ENCODE results near the gene LCK.

LCK gene

DNA sequence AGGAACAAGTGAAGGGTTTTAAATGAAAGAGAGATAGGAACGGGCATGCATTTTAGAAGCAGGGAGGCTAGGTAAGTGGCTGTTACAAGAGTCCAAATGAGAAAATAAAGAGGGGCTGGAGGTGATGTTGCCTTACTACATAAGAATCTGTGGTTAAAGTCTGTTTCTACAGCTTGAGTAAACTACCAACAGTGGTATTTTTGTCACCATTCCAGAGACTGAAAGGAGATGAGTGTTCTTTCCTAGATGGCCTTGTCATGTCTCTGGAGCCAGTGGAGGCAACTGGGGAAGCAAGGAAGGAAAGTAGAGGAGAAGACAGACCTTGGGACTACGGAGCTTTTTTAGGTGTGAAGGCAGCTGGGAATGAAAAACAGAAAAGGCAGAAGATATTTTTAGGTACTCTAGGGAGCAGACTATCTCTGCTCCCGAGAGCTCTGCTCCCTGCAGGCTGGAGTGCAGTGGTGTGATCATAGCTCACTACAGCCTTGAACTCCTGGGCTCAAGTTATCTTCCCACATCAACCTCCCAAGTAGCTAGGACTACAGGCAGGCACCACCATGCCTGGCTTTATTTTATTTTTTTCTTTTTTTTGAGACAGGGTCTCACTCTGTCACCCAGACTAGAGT, 53.0 kb downstream of the LCK start:
- no peak overlapping the region for H3K4me3 ChIP-seq (ENCODE audit: low read depth, low read length)
- H3K36me3 ChIP-seq (ENCODE audit: control insufficient read depth, insufficient read depth, low read length) = peaks cover 57% of the 10 kb centered on the region
- H3K27me3 ChIP-seq (ENCODE audit: control insufficient read depth, insufficient read depth, low read length) = no peaks in the 10 kb centered on the region
- H3K9me3 ChIP-seq (ENCODE audit: control insufficient read depth, insufficient read depth, low read length) = no peaks in the 10 kb centered on the region
- no peak overlapping the region for H3K9ac ChIP-seq (ENCODE audit: low read depth, low read length)
- no peak overlapping the region for H3K27ac ChIP-seq (ENCODE audit: low read depth, low read length)
- no peaks in the 10 kb centered on the region for H3K4me1 ChIP-seq (ENCODE audit: control insufficient read depth, insufficient read depth, low read length)

DNA sequence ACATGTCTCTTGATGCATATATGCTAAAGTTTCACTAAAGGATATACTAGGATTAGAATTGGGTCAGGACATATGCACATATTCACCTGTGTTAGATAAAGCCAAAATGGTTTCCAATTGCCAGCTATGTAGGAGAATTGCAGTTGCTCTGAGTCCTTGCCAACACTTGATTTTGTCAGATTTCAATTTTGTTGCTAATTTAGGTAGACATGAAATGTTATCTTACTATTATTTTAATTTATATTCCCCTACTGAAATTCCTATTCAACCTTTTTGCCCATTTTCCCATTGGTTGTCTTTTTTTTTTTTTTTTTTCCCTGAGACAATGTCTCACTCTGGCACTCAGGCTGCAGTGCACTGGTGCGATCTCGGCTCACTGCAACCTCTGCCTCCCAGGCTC, 54.2 kb downstream of the LCK start:
- Histone ChIP-seq H3K4me1 (ENCODE audit: control insufficient read depth, insufficient read depth, low read length) (no peaks in the 10 kb centered on the region), H3K36me3 (ENCODE audit: control insufficient read depth, insufficient read depth, low read length) (peaks cover 53% of the 10 kb centered on the region)

DNA sequence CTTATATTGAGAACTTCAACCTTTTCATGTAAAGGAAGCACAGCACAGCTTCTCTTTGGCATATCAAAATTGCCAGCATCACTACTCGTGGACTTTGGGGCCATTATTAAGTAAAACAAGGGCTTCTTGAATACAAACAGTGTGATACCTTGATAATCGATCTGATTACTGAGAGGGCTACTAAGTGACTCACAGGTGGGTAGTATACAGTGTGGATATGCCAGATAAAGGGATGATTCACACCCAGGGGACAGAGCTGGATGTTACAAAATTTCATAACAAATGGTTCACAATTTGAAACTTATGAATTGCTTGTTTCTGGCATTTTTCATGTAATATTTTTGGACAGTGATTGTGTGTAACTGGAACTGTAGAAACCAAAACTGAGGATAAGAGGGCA, 56.3 kb downstream of the LCK start:
- Histone ChIP-seq H3K4me3 (ENCODE audit: low read depth, low read length) (no peak overlapping the region), H3K9ac (ENCODE audit: low read depth, low read length) (no peak overlapping the region), H3K9me3 (ENCODE audit: control insufficient read depth, insufficient read depth, low read length) (no peaks in the 10 kb centered on the region), H3K4me1 (ENCODE audit: control insufficient read depth, insufficient read depth, low read length) (no peaks in the 10 kb centered on the region), H3K27ac (ENCODE audit: low read depth, low read length) (no peak overlapping the region), H3K27me3 (ENCODE audit: control insufficient read depth, insufficient read depth, low read length) (no peaks in the 10 kb centered on the region), H3K36me3 (ENCODE audit: control insufficient read depth, insufficient read depth, low read length) (peaks cover 47% of the 10 kb centered on the region)

More for the DNA sequence above, 54.2 kb downstream of the LCK start:
- H3K9me3 ChIP-seq (ENCODE audit: control insufficient read depth, insufficient read depth, low read length) = no peaks in the 10 kb centered on the region
- no peak overlapping the region for H3K9ac ChIP-seq (ENCODE audit: low read depth, low read length)
- no peaks in the 10 kb centered on the region for H3K27me3 ChIP-seq (ENCODE audit: control insufficient read depth, insufficient read depth, low read length)
- H3K27ac ChIP-seq (ENCODE audit: low read depth, low read length) = no peak overlapping the region
- no peak overlapping the region for H3K4me3 ChIP-seq (ENCODE audit: low read depth, low read length)

DNA sequence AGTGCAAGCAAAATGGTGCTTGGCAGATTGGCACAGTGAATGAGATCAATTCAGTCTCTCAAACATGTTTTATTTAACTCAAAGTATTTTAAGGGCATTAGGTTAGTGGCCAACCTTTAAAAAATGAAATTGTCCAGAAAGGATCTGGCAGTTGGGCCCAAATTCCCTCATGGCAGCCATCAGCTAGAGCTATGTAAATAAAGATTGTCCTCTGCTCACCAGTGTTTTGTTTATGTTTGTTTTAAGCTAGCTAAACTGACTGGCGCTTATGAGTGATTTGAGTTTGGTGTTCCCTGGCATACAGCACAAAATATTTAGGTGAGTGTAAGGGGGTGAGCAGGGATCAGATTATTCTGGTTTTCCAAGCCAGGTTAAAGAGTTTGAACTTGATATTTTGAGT, 58.9 kb downstream of the LCK start:
- Histone ChIP-seq H3K27me3 (ENCODE audit: control insufficient read depth, insufficient read depth, low read length) (no peaks in the 10 kb centered on the region), H3K4me1 (ENCODE audit: control insufficient read depth, insufficient read depth, low read length) (no peaks in the 10 kb centered on the region), H3K4me3 (ENCODE audit: low read depth, low read length) (no peak overlapping the region), H3K36me3 (ENCODE audit: control insufficient read depth, insufficient read depth, low read length) (peaks cover 24% of the 10 kb centered on the region), H3K9ac (ENCODE audit: low read depth, low read length) (no peak overlapping the region), H3K9me3 (ENCODE audit: control insufficient read depth, insufficient read depth, low read length) (no peaks in the 10 kb centered on the region), H3K27ac (ENCODE audit: low read depth, low read length) (no peak overlapping the region)

DNA sequence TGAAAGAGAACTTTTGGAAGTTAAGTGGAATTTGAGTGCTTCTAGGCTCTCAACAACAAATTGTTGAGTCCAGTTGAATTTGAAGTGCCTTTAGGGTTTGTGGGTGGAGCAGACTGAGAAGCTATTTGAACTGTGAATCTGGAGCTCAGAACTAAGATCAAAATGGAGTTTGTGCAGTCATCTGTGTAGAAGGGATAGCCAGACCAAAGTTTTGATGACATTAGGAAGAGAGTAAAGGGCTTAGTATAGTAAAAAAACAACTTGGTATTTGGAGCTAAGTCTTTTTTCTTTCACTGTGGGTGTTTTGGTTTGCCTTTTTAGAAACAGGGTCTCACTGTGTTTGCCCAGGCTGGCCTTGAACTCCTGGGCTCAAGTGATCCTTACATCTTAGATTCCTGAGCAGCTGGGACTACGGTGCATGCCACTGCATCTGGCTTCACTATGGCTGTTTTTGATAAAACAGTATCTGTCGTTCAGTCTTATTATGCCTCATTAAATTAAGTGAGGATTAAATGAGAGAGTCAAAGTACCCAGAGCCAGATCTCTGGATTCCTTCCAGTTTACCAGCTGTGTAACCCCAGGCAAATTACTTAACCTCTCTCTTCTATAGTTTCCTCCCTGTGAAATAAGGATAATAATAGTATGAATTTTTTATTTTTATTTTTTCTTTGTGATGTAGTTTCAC, 60.8 kb downstream of the LCK start:
- H3K9ac ChIP-seq (ENCODE audit: low read depth, low read length) = no peak overlapping the region

DNA sequence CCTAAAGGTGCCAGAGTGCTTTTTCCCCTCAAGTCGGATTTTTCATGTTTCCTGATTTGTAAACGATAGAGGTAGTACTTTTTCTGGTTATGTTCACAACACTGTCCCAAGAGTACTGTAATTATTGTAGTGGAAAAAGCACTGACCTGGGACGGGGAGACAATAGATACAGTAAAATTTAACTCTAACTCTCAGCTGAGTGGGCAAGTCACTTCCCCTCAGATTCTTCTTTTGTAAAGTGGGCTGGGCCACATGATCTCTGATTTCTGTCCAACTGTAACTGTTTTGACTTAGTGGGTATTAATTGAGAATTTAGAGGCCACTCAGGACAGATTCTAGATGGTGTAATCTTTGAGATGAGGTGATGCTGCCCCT, 65.8 kb downstream of the LCK start:
- no peak overlapping the region for H3K4me3 ChIP-seq (ENCODE audit: low read depth, low read length)
- no peaks in the 10 kb centered on the region for H3K9me3 ChIP-seq (ENCODE audit: control insufficient read depth, insufficient read depth, low read length)
- no peaks in the 10 kb centered on the region for H3K27me3 ChIP-seq (ENCODE audit: control insufficient read depth, insufficient read depth, low read length)
- no peak overlapping the region for H3K27ac ChIP-seq (ENCODE audit: low read depth, low read length)
- H3K36me3 ChIP-seq (ENCODE audit: control insufficient read depth, insufficient read depth, low read length) = peaks cover 42% of the 10 kb centered on the region
- no peak overlapping the region for H3K9ac ChIP-seq (ENCODE audit: low read depth, low read length)
- no peaks in the 10 kb centered on the region for H3K4me1 ChIP-seq (ENCODE audit: control insufficient read depth, insufficient read depth, low read length)

More for the DNA sequence above, 60.8 kb downstream of the LCK start:
- Histone ChIP-seq H3K9me3 (ENCODE audit: control insufficient read depth, insufficient read depth, low read length) (no peaks in the 10 kb centered on the region), H3K4me1 (ENCODE audit: control insufficient read depth, insufficient read depth, low read length) (no peaks in the 10 kb centered on the region), H3K27ac (ENCODE audit: low read depth, low read length) (no peak overlapping the region), H3K36me3 (ENCODE audit: control insufficient read depth, insufficient read depth, low read length) (peaks cover 13% of the 10 kb centered on the region), H3K27me3 (ENCODE audit: control insufficient read depth, insufficient read depth, low read length) (no peaks in the 10 kb centered on the region), H3K4me3 (ENCODE audit: low read depth, low read length) (no peak overlapping the region)

DNA sequence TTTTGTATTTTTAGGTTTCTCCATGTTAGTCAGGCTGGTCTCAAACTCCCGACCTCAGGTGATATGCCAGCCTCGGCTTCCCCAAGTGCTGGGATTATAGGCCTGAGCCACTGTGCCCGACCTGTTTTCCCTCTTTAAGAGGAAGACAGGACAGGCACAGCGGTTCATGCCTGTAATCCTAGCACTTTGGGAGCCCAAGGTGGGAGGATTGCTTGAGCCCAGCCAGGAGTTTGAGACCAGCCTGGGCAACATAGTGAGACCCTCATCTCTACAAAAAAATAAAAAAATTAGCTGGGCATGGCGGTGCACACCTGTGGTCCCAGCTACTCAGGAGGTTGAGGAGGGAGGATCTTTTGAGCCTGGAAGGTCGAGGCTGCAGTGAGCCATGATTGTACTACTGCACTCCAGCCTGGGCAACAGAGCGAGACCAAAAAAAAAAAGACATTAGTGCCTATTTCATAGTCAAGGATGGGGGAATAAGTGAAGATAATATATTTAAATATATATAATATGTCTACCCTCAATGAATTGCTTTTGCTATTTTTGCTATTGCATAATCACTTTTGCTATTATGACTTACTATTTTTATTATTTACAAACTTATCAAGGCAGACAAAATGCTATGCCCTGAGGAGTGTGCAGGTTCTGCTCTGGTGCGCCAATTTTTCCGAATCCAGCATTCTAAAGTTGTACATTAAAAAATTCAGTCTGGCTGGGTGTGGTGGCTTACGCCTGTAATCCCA, 67.2 kb downstream of the LCK start:
- H3K9me3 ChIP-seq (ENCODE audit: control insufficient read depth, insufficient read depth, low read length) = no peaks in the 10 kb centered on the region
- H3K4me1 ChIP-seq (ENCODE audit: control insufficient read depth, insufficient read depth, low read length) = no peaks in the 10 kb centered on the region
- peaks cover 47% of the 10 kb centered on the region for H3K36me3 ChIP-seq (ENCODE audit: control insufficient read depth, insufficient read depth, low read length)
- H3K27ac ChIP-seq (ENCODE audit: low read depth, low read length) = no peak overlapping the region
- no peak overlapping the region for H3K4me3 ChIP-seq (ENCODE audit: low read depth, low read length)
- no peak overlapping the region for H3K9ac ChIP-seq (ENCODE audit: low read depth, low read length)
- H3K27me3 ChIP-seq (ENCODE audit: control insufficient read depth, insufficient read depth, low read length) = no peaks in the 10 kb centered on the region

DNA sequence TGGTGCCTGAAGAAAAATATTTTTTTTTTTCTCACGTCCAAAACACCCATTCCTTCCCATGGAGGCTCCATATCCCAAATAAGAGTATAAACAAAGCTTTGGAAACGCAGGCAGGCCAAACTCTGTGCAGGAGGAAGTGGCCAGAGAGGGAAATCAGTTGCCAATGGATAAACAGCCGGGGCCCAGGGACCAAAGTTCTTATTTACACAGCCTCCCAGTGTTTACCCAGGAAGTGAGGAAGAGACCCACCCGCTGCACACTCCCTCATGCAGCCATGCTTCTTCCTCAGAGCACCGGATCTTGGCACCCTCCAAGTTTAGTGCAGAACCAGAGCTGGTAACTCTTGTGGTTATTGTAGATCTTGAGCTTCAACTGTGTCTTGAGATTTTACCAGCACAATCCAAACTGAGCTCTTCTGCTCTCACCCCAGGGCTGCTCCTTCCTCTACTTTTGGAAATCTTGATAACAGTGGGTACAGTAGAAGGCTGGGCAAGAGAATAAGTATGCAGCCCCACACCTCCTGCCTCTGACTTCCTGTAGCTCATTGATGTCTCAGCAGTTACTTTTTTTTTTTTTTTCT, 70.7 kb downstream of the LCK start:
- Histone ChIP-seq H3K27me3 (ENCODE audit: control insufficient read depth, insufficient read depth, low read length) (no peaks in the 10 kb centered on the region), H3K9ac (ENCODE audit: low read depth, low read length) (no peak overlapping the region), H3K4me3 (ENCODE audit: low read depth, low read length) (no peak overlapping the region), H3K9me3 (ENCODE audit: control insufficient read depth, insufficient read depth, low read length) (no peaks in the 10 kb centered on the region), H3K36me3 (ENCODE audit: control insufficient read depth, insufficient read depth, low read length) (peaks cover 71% of the 10 kb centered on the region), H3K27ac (ENCODE audit: low read depth, low read length) (peak overlapping the region; percentile 42), H3K4me1 (ENCODE audit: control insufficient read depth, insufficient read depth, low read length) (no peaks in the 10 kb centered on the region)

DNA sequence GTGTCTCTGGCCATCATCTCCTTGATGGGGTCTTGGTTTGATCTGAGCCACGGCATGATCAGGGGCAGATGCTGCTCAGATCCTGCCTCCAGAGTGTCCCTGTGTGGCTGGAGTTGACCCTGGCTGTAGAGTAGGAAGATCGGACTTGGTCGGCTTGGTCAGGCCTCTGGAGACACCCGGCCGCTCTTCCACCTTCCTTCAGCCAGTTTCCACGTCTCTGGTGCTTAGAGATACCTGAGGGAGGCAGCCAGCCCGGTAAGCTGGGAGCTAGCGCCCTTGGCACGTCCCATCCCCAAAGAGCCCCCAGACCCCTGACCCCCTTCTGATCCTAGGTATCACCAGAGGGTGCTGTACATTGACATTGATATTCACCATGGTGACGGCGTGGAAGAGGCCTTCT, 76.1 kb downstream of the LCK start:
- Histone ChIP-seq H3K9ac (ENCODE audit: low read depth, low read length) (no peak overlapping the region), H3K27me3 (ENCODE audit: control insufficient read depth, insufficient read depth, low read length) (no peaks in the 10 kb centered on the region), H3K4me1 (ENCODE audit: control insufficient read depth, insufficient read depth, low read length) (peaks cover 2% of the 10 kb centered on the region), H3K4me3 (ENCODE audit: low read depth, low read length) (no peak overlapping the region), H3K9me3 (ENCODE audit: control insufficient read depth, insufficient read depth, low read length) (no peaks in the 10 kb centered on the region), H3K27ac (ENCODE audit: low read depth, low read length) (no peak overlapping the region), H3K36me3 (ENCODE audit: control insufficient read depth, insufficient read depth, low read length) (peaks cover 88% of the 10 kb centered on the region)

DNA sequence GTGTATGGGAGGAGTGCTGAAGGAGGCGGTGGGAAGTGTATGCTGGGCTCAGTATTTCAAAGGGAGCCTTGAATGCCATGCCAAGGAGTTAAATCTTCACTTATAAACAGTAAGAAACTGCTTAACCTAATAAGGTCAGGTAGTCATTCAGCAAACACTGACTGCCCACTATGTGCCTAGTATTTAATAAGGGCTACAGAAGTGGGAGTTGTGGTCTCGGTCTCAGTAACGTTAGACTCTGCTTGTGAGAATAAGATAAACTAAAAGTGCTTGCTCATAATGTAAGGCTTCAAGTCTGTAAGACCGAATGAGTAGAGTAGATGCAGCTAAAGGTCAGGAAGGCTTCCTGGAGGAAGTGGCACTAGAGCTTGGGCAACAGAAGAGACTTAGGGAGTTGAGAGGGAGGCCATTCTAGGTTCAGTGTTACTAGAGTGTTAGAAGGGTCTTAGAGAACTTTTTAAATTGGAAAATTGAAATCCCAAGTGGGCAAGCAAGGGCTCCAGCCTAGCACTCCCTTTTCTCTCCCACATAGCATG, 78.9 kb downstream of the LCK start:
- no peak overlapping the region for H3K4me3 ChIP-seq (ENCODE audit: low read depth, low read length)
- H3K27ac ChIP-seq (ENCODE audit: low read depth, low read length) = no peak overlapping the region
- H3K36me3 ChIP-seq (ENCODE audit: control insufficient read depth, insufficient read depth, low read length) = peaks cover 97% of the 10 kb centered on the region
- no peaks in the 10 kb centered on the region for H3K9me3 ChIP-seq (ENCODE audit: control insufficient read depth, insufficient read depth, low read length)
- peaks cover 24% of the 10 kb centered on the region for H3K4me1 ChIP-seq (ENCODE audit: control insufficient read depth, insufficient read depth, low read length)
- H3K9ac ChIP-seq (ENCODE audit: low read depth, low read length) = no peak overlapping the region
- no peaks in the 10 kb centered on the region for H3K27me3 ChIP-seq (ENCODE audit: control insufficient read depth, insufficient read depth, low read length)

Data from HUES48 (cell line).